IMR-90 (cell line): Measurements from ENCODE around the gene LRRC1. TPM values are rescaled to one million over a fixed set of nuclear protein-coding genes. Genes with fewer than 3 reads are reported as not detected.

ENCODE experiments used
- CTCF ChIP-seq: conservative IDR thresholded peaks from 2 replicates; pipeline ENCODE4 v1.5.1; 2012; ENCODE audit warnings: mild to moderate bottlenecking, low read depth, low read length, improper control_type of control experiment
- MAFK ChIP-seq: IDR thresholded peaks from 2 replicates; pipeline ENCODE4 v1.6.1; 2012; ENCODE audit warnings: low read depth, low read length, improper control_type of control experiment
- POLR2A ChIP-seq: IDR thresholded peaks from 2 replicates; pipeline ENCODE4 v1.6.1; 2012; ENCODE audit warnings: mild to moderate bottlenecking, low read depth, low read length
- RAD21 ChIP-seq: IDR thresholded peaks from 2 replicates; pipeline ENCODE4 v1.6.1; 2012; ENCODE audit warnings: low read length, improper control_type of control experiment
- polyA plus RNA-seq, 3 experiments: library from polyadenylated mRNA; depleted of rRNA; stranded (reverse); fragments of >200 nt; gene quantifications; 2 replicates each; pipeline ENCODE4 v1.2.3, GENCODE V29; 2012; ENCODE audit warnings: low replicate concordance in 1 of 3
- total RNA-seq: library from RNA; depleted of rRNA; stranded (reverse); fragments of >200 nt; gene quantifications from 2 replicates; pipeline ENCODE4 v1.2.3, GENCODE V29; 2012

LRRC1 gene
- total and polyA plus RNA-seq, 2 of the 4 experiments (the other 2 are of a cell fraction) = 5.1 to 6.1 TPM

- TF ChIP-seq CTCF (no peak), RAD21 (no peak), MAFK (no peak), POLR2A (no peak)
Observed at GRCh38 chr6:53795340-53795701, 516 bp downstream of the LRRC1 start (continued).
